DOHH2 (cell line): ENCODE data around the gene PTPDC1.

Experiments used
- H3F3A ChIP-seq: fragments of 200-600 bp; sonication (generic), shearing (Covaris generic); 2 replicates; pipeline ENCODE4 v1.6.0; 2016; ENCODE audit warnings: antibody characterized with exemption, mild to moderate bottlenecking; ENCODE audit not compliant: control insufficient read depth, insufficient read depth
- H3K27ac ChIP-seq: fragments of 200-600 bp; sonication (generic); 2 replicates; pipeline ENCODE4 v1.5.1; 2014; ENCODE audit warnings: low read depth, mild to moderate bottlenecking, low read length, moderate library complexity
- H3K27me3 ChIP-seq: fragments of 200-600 bp; sonication (generic); 2 replicates; pipeline ENCODE4 v1.6.1; 2014; ENCODE audit warnings: mild to moderate bottlenecking, low read length, mixed read lengths; ENCODE audit not compliant: control insufficient read depth
- H3K36me3 ChIP-seq: fragments of 200-600 bp; sonication (generic); 2 replicates; pipeline ENCODE4 v1.6.1; 2014; ENCODE audit warnings: mild to moderate bottlenecking, low read length, moderate library complexity, mixed read lengths; ENCODE audit not compliant: control insufficient read depth
- H3K4me1 ChIP-seq: fragments of 200-600 bp; sonication (generic); 2 replicates; pipeline ENCODE4 v1.6.1; 2014; ENCODE audit warnings: mild to moderate bottlenecking, low read length, mixed read lengths; ENCODE audit not compliant: control insufficient read depth
- H3K4me2 ChIP-seq: fragments of 200-600 bp; sonication (generic); 2 replicates; pipeline ENCODE4 v1.6.0; 2014; ENCODE audit warnings: mild to moderate bottlenecking, low read length, moderate library complexity
- H3K4me3 ChIP-seq: fragments of 200-600 bp; sonication (generic); 2 replicates; pipeline ENCODE4 v1.5.1; 2014; ENCODE audit warnings: mild to moderate bottlenecking, low read length, mixed read lengths
- H3K79me2 ChIP-seq: fragments of 200-600 bp; sonication (generic); 2 replicates; pipeline ENCODE4 v1.6.1; 2014; ENCODE audit warnings: mild to moderate bottlenecking, low read length, mixed read lengths; ENCODE audit not compliant: control insufficient read depth
- H3K9me2 ChIP-seq: fragments of 200-600 bp; sonication (generic); replicated peaks from 2 replicates; pipeline ENCODE4 v1.6.1; 2014; ENCODE audit warnings: mild to moderate bottlenecking, low read length, mixed read lengths; ENCODE audit not compliant: control insufficient read depth
- H3K9me3 ChIP-seq: fragments of 200-600 bp; sonication (generic); 2 replicates; pipeline ENCODE4 v1.6.1; 2014; ENCODE audit warnings: antibody characterized with exemption, low read length, mixed read lengths; ENCODE audit not compliant: control insufficient read depth, insufficient read depth
- H4K20me1 ChIP-seq: fragments of 200-600 bp; sonication (generic); 2 replicates; pipeline ENCODE4 v1.6.0; 2014; ENCODE audit warnings: low read depth, mild to moderate bottlenecking, antibody characterized with exemption, low read length, moderate library complexity; ENCODE audit not compliant: control insufficient read depth, insufficient read depth
- CTCF ChIP-seq: fragments of 200-600 bp; sonication (generic); IDR thresholded peaks from one replicate; pipeline ENCODE4 v1.5.1; 2014; ENCODE audit warnings: antibody characterized with exemption, mild to moderate bottlenecking, low read depth, low read length; ENCODE audit not compliant: poor library complexity, severe bottlenecking
- EZH2phosphoT487 ChIP-seq: fragments of 200-600 bp; sonication (generic); IDR thresholded peaks from 2 replicates; pipeline ENCODE4 v1.6.1; 2017; ENCODE audit warnings: borderline replicate concordance, mild to moderate bottlenecking, antibody characterized with exemption, low read length, moderate library complexity, mixed read lengths

The PTPDC1 gene

GRCh38 chr9:94061864-94062263, 22.4 kb upstream of the PTPDC1 start:
- peaks cover 3% of the 10 kb centered on the region; the same call in 1 of the 2 replicates for H3K4me1 ChIP-seq
- no peaks in the 10 kb centered on the region for H3K9me3 ChIP-seq
- H3K27ac ChIP-seq, result no peak overlapping the region
- no peaks in the 10 kb centered on the region for H3K9me2 ChIP-seq
- H3K4me3 ChIP-seq, result no peak overlapping the region
- no peaks in the 10 kb centered on the region for H4K20me1 ChIP-seq
- TF ChIP-seq CTCF, result no peak
- TF ChIP-seq EZH2phosphoT487, result no peak
- H3F3A ChIP-seq, result no peaks in the 10 kb centered on the region
- H3K27me3 ChIP-seq, result no peaks in the 10 kb centered on the region
- H3K36me3 ChIP-seq, result no peaks in the 10 kb centered on the region
- no peak overlapping the region for H3K4me2 ChIP-seq
- H3K79me2 ChIP-seq, result no peaks in the 10 kb centered on the region

- H3K27me3 ChIP-seq, result no peaks in the 10 kb centered on the region
- H3F3A ChIP-seq, result no peaks in the 10 kb centered on the region
- H3K36me3 ChIP-seq, result no peaks in the 10 kb centered on the region
- H3K4me2 ChIP-seq, result no peak overlapping the region
- no peaks in the 10 kb centered on the region for H3K79me2 ChIP-seq
- H3K9me2 ChIP-seq, result no peaks in the 10 kb centered on the region
- no peaks in the 10 kb centered on the region for H3K9me3 ChIP-seq
- H3K27ac ChIP-seq, result no peak overlapping the region
- H4K20me1 ChIP-seq, result no peaks in the 10 kb centered on the region
- no peak for TF ChIP-seq EZH2phosphoT487
- peak; percentile 85 for TF ChIP-seq CTCF
- no peak overlapping the region for H3K4me3 ChIP-seq
- H3K4me1 ChIP-seq, result peaks cover 3% of the 10 kb centered on the region; the same call in 1 of the 2 replicates
Observed at GRCh38 chr9:94065535-94065961, 18.7 kb upstream of the PTPDC1 start.

GRCh38 chr9:94068257-94068656, 16.0 kb upstream of the PTPDC1 start:
- Histone ChIP-seq H3F3A (no peaks in the 10 kb centered on the region), H3K9me2 (no peaks in the 10 kb centered on the region), H4K20me1 (no peaks in the 10 kb centered on the region), H3K79me2 (no peaks in the 10 kb centered on the region), H3K36me3 (no peaks in the 10 kb centered on the region), H3K27ac (no peak overlapping the region), H3K4me1 (peaks cover 3% of the 10 kb centered on the region; the same call in 1 of the 2 replicates), H3K9me3 (no peaks in the 10 kb centered on the region), H3K4me2 (no peak overlapping the region), H3K27me3 (no peaks in the 10 kb centered on the region), H3K4me3 (no peak overlapping the region)
- TF ChIP-seq EZH2phosphoT487, result no peak
- TF ChIP-seq CTCF, result no peak
